ENCODE measurements around the gene ACSL5. TPM values are rescaled to one million over a fixed set of nuclear protein-coding genes. Genes with fewer than 3 reads are reported as not detected.
A peak's percentile ranks its signal among the peaks of the same experiment; 100 is the strongest.

The ACSL5 gene
- polyA plus RNA-seq, 1 of the 3 experiments (the other 2 are of a cell fraction): 0.08 TPM

- no peak for TF ChIP-seq NRF1 (IDR thresholded peaks at IDR 0.05; ENCODE audit: low read depth, low read length)
- no peak for TF ChIP-seq MXI1 (IDR thresholded peaks at IDR 0.05; ENCODE audit: low read depth, low read length)
- TF ChIP-seq, protein P1, sequence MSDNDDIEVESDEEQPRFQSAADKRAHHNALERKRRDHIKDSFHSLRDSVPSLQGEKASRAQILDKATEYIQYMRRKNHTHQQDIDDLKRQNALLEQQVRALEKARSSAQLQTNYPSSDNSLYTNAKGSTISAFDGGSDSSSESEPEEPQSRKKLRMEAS (IDR thresholded peaks at IDR 0.05; ENCODE audit: low read depth): no peak
- TF ChIP-seq TCF12 (IDR thresholded peaks at IDR 0.05): no peak
- TF ChIP-seq USF1 (IDR thresholded peaks at IDR 0.05; ENCODE audit: borderline replicate concordance, low read depth): no peak
- TF ChIP-seq USF2 (IDR thresholded peaks at IDR 0.05; ENCODE audit: borderline replicate concordance, low read depth, low read length): no peak
- no peak for TF ChIP-seq RFX5 (IDR thresholded peaks at IDR 0.05; ENCODE audit: low read length)
- no peak for TF ChIP-seq NFIC (IDR thresholded peaks at IDR 0.05; ENCODE audit: borderline replicate concordance)
These were observed 1.0 kb downstream of the ACSL5 start (continued) for GRCh38 chr10:112374724-112375541.

DNA sequence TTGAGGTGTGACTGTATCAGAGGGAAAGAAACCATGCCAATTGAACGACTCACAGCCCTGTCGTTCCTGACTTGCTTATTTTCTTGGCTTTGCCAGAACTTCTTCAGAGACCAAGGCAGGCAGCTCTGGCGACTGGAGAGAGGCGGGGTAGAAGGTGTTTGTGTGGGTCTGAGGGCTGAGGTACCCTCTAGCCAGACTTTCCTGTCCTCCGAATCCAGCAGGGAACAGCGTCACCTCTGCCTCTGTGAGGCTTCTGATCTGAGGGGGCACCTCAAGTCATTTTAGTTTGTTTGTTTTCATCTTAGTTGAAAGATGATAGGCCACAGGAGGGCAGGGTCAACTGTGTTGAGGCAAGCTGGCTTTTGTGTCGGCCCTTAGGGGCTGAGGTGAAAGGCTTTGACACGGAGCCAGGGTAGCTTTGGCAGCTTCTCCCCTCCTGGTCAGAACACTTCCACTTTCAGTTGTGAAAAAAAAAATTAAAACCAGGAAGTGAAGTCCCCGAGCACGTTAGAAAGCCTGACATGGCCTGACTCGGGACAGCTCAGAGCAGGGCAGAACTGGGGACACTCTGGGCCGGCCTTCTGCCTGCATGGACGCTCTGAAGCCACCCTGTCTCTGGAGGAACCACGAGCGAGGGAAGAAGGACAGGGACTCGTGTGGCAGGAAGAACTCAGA is 1.9 kb downstream of the ACSL5 start:
- TF ChIP-seq NRF1 (IDR thresholded peaks at IDR 0.05; ENCODE audit: low read depth, low read length) (no peak), SMC3 (IDR thresholded peaks at IDR 0.05; ENCODE audit: low read depth, low read length) (no peak), GATA2 (CRISPR knock-in tag; IDR thresholded peaks at IDR 0.05) (no peak), RXRA (IDR thresholded peaks at IDR 0.05; ENCODE audit: borderline replicate concordance, low read depth) (no peak), EP300 (IDR thresholded peaks at IDR 0.05; ENCODE audit: borderline replicate concordance in 1 of 2, low read depth in 1 of 2, low read length in 1 of 2) (no peak), FOXM1 (IDR thresholded peaks at IDR 0.05; ENCODE audit: low read depth) (no peak), NFIC (IDR thresholded peaks at IDR 0.05; ENCODE audit: borderline replicate concordance) (no peak), POLR2AphosphoS5 (IDR thresholded peaks at IDR 0.05; ENCODE audit: low read depth, low read length) (no peak)
- TF ChIP-seq, protein P2, sequence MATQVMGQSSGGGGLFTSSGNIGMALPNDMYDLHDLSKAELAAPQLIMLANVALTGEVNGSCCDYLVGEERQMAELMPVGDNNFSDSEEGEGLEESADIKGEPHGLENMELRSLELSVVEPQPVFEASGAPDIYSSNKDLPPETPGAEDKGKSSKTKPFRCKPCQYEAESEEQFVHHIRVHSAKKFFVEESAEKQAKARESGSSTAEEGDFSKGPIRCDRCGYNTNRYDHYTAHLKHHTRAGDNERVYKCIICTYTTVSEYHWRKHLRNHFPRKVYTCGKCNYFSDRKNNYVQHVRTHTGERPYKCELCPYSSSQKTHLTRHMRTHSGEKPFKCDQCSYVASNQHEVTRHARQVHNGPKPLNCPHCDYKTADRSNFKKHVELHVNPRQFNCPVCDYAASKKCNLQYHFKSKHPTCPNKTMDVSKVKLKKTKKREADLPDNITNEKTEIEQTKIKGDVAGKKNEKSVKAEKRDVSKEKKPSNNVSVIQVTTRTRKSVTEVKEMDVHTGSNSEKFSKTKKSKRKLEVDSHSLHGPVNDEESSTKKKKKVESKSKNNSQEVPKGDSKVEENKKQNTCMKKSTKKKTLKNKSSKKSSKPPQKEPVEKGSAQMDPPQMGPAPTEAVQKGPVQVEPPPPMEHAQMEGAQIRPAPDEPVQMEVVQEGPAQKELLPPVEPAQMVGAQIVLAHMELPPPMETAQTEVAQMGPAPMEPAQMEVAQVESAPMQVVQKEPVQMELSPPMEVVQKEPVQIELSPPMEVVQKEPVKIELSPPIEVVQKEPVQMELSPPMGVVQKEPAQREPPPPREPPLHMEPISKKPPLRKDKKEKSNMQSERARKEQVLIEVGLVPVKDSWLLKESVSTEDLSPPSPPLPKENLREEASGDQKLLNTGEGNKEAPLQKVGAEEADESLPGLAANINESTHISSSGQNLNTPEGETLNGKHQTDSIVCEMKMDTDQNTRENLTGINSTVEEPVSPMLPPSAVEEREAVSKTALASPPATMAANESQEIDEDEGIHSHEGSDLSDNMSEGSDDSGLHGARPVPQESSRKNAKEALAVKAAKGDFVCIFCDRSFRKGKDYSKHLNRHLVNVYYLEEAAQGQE (IDR thresholded peaks at IDR 0.05; ENCODE audit: low read depth, low read length): no peak
- H3K9me3 ChIP-seq: no peaks in the 10 kb centered on the region
- H3K36me3 ChIP-seq (replicated peaks in 1 of 2; ENCODE audit: control insufficient read depth in 1 of 2, insufficient read depth in 2 of 2, low read length in 1 of 2): no peaks in the 10 kb centered on the region
- H3K4me1 ChIP-seq (ENCODE audit: control insufficient read depth in 1 of 2, insufficient read depth in 2 of 2, low read depth in 1 of 2, low read length in 1 of 2): no peaks in the 10 kb centered on the region
- H3K9me2 ChIP-seq: no peaks in the 10 kb centered on the region
- H3K27me3 ChIP-seq (ENCODE audit: insufficient read depth): no peaks in the 10 kb centered on the region
- ChIA-PET CTCF (interaction anchor here (1.2 to 1.3 kb wide), 2 partner anchors 28 to 59 kb away, joined by 4 read pairs; no protein-coding TSS in a partner anchor), POLR2A (no interaction called here)
- WGBS (ENCODE audit: low lambda C conversion rate): 62% methylated on average over 16 of the region's 16 CpGs
- H3K9ac ChIP-seq: no peak overlapping the region
- DNase-seq: no peak
- H3K79me2 ChIP-seq (ENCODE audit: insufficient read depth): no peaks in the 10 kb centered on the region
- no peaks in the 10 kb centered on the region for H3F3A ChIP-seq (replicated peaks; ENCODE audit: insufficient read depth)
- peak overlapping the region; percentile 72; the same call in 1 of the 2 replicates for H2AFZ ChIP-seq (ENCODE audit: low read depth)
- H3K27ac ChIP-seq (ENCODE audit: low read depth in 2 of 2, low read length in 1 of 2): no peak overlapping the region
- no peaks in the 10 kb centered on the region for H4K20me1 ChIP-seq (ENCODE audit: insufficient read depth)
- no peak overlapping the region for H3K4me3 ChIP-seq (ENCODE audit: low read depth in 2 of 2, low read length in 1 of 2)
- H3K4me2 ChIP-seq: no peak overlapping the region
